Activated naive CD4-positive, alpha-beta T cell (primary cell): ENCODE data around the gene SERP2.

Experiments
- DNase-seq, 4 experiments: peaks; one replicate each; lab custom pipeline; 2025; lab: John Stamatoyannopoulos, UW

The SERP2 gene

DNA sequence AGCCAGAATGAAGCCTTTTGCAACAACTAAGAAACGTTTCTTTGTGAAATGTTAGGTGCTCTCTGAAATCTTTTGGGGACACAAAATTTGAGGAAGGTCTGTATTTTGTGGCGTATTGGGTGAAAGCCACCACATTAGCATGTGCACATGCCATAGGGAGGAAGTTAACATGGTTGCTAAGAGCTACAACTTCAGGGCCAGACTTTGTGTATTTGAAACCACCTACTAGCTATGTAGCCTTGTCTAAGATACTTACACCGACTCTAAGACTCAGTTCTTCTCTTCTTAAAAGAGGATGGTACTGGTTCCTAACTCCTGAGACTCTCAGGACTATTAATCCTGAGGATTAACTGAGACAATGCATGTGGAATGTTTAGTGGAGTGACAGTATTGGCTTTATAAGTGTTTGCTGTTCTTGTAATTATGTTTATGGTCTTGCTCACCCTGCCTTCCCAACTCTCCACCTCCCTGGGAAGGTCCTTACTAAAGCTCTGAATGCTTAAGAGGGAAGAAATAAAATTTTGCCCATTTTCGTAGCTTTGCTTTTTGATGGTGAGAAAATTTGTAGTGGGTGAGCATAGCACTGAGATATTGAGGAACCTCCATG, 15.5 kb downstream of the SERP2 start:
- DNase-seq, result no peak

DNA sequence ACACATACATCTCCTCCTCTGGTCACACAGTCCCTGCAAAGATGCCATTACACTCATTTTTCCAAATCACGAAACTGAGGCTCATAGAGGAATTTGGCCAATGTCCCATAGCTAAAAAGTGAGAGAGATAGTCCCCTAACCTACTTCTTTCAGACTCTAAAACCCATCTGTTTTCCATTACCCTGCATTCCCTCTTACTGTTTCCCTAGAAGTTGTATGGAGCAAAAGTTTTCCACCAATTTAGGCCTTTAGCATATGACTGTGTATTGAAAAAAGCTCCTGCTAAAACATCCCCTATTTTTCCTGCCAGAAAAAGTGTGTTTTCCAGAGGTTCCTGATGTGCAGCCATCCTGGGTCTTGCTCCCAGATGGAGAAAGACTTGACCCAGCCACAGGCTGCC, 16.3 kb downstream of the SERP2 start:
- no peak for DNase-seq

DNA sequence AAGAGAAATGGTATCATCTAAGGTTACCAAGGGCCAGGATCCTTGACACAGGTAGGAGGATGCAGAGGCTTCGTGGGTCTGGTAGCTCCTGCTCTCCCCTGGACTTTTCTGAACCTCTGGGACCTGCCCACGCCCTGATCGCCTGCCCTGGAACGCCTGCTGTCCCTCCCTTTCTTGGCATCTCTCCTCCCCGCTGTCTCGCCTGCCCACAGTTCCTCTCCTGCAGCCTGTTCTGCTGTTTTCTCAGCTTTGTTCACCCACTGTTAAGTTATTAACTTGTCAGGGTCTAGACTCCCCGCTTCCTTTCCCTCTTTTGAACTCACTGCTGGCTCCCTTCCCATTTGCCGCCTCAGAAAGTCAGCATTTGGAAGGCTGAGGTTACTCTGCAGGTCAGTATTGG, 19.8 kb downstream of the SERP2 start:
- no peak for DNase-seq

DNA sequence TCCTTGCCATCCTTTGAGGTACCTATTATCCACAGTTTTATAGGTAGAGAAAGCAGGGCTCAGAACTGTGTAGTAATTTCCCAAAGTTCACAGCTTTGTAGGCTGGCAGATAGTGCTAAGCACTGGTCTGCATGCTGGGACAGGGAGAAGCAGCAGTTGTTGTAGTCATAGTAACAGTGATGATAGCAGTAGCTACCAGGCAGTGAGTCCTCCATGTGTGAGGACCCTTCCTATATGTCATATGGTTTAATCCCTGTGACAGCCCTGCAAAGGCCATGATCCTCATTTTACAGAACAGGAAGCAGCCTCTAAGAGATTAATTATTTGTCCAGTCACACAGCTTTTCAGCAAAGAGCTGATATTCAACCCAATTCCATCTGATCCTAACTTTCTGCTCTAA, 21.0 kb downstream of the SERP2 start:
- no peak for DNase-seq

DNA sequence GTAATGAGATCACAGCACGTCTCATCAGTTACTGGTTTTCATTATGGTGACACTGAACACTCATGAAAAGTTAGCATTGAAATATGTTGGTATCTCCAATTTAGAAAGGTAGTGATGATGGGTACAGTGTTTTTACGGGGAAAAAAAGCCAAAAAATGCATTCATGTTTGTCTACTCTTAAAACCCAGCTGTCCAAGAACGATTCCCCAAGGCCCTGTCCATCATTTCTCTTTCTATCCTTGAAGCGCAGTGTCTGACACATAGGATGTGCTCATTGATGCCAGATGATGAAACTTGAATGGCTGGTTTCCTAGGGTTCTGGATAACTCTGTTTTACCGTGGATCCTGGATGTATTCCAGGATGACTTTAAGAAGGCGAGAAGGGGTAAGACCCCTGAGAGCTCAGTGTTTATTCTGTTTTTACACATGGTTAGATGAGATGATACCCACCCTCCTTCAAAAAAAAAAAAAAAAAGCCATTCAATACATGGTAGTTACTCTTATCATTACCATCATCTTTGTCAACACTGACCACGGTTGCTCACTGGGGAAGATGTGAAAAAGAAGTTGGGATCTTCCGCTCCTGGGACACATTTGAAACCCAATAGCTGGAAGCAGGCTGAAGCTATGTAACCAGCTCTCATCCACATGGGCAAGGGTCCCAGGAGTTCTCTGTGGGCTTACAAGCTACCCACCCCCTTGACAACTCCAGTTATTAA, 22.5 kb downstream of the SERP2 start:
- no peak for DNase-seq

DNA sequence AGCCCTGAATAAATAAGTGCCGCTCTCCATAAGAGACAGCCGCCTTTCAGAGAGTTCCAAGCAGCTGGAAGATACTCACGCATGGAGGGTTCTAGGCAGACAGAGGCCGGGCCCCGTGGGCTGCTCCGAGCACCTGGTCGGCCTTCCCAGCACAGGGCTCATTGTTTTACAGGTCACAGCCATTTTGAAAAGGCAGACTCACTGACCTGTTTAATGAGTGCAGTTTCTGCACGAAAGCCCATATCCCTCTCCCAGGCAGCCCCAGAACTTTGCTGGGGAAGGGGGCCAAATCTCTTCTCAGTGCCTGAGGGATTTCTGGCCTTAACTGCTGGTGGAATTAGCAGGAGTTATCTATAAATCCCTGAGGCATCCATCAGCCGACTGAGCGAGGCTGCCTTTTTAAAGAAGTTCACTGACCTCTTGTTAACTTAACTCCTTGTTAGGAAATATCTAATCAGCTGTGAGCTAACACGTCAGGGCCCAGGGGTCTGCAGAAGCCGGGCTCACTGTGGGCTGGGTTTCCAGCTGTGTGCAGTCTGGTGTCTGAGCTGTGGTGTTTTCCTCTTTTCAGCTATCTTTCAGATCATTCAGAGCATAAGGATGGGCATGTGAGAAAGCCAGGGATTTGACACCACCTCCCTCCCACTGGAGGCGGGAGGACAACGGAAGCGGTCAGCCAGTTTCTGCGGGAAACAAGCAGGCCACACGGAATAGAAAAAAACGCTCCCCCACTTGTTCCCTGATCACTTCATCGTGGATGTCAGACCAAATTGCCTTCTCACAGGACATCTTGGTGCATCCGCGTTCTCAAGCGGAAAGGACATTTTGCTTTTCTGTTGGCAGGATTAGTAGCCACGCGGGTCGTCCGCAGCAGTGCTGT, 23.3 kb downstream of the SERP2 start:
- no peak for DNase-seq

DNA sequence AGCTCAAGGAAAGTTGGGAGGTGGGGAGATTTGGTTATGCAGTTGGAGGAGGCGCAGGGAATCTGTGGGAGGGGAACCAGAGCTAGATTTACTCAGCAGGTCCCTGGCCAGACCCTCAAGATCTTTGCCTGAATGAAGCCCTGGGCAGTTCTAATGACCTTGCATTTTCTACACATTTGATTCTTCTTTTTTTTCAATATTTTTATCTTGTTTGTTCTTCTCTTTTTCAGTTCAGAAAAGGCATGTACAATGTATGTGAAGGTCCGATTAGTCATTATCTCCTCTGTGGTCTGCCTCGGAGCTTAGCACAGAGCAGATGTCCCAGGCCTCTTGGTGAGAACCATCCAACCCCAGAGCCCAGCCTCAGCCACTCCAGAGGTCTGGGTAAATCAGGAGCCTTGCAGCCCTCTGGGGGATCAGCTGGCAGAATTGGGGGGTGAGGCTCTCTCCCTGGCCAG, 24.2 kb downstream of the SERP2 start:
- no peak for DNase-seq

DNA sequence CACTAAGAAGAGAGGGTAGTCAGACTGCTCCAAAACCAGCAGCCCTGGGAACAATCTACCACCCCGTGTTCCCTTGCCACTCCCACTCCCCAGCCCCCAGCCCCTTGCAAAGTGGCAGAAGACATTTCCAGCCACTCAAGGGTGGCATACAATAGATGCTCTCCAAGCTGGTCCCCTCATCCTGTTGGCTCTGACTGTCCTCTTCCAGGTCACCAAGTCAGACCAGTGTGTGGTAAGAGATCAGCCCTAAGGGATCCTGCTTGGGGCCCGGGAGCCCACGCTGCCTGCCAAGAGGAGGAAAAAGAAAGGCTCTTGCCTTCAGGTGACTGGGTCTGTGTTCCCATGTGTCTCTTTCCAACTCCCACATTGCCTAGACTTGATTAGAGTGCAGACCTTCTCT, 25.0 kb downstream of the SERP2 start:
- DNase-seq, result no peak

DNA sequence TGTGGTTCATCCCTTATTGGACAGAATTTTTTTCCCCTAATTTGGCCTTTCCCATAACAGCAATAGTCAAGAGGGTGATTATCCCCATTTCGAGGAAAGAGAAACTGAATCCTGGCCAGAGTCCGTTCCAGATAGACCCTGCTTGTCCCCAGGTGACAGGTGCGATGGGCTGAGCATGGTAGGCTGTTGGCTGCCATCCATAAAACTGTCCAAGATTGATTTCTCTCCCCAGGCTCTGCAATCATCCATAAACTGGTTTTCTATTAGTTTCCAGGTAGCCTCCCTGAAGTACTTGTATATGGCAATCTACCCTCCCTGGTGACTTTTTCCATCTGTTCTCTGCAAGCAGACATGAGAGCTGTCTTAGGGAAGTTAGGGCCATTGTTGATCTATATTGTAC, 25.4 kb downstream of the SERP2 start:
- no peak for DNase-seq

DNA sequence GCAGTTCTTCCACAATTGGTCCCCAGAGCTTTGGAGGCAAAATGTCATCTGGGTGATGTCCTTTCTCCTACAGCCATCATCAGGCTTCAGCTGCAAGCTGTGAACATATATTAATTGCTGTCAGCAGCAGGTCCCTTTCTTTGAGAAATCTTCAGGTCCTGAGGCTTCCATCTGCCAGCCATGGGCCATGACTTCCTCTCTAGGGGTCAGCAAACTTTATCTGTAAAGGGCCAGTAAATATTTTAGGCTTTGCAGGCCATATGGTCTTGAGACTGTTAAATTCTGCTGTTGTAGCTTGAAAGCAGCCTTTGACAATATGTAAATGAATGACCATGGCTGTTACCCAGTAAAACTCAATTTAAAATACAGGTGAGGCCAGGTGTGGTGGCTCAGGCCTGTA, 27.1 kb downstream of the SERP2 start:
- no peak for DNase-seq

DNA sequence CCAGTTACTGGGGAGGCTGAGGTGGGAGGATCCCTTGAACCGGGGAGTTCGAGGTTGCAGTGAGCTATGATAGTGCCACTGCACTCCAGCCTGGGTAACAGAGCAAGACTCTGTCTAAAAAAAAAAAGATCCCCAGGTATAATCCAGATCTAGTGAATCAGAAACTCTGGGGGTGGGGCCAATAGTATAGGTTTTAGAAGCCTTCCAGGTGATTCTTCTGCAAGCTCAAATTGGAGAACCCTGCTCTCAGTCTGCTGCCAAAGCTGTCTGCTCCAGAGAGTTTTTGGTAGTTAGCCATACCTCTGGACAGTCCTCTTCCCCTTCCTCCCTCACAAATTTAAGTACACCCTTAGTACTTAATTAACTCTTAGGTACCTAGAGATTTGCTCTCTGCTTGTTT, 28.0 kb downstream of the SERP2 start:
- no peak for DNase-seq

DNA sequence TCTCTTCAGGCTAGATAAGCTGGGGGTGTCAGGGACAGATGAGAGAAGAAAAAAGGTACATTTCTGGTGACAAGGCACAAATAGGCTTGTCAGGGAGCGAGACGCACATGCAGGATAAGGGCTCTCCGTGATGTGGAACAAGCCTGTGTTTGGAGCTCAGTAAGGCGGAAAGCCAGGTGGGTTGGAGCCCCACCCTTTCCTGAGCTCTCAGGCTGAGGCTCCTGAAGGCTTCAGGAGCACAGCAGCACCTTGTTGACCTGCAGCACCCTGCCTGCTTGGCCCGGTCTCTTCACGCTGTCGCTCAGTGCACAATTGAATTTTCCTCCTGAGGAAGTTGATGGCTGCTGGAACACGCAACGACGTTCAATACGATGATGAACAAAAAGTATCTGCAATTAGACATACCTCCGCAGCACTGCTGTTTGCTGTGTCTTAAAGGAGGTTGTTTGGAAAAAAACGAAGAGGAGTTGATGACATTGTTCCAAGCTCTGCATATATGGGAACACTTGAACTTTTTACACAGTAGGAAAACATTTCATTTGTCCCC, 29.3 kb downstream of the SERP2 start:
- DNase-seq, result no peak

DNA sequence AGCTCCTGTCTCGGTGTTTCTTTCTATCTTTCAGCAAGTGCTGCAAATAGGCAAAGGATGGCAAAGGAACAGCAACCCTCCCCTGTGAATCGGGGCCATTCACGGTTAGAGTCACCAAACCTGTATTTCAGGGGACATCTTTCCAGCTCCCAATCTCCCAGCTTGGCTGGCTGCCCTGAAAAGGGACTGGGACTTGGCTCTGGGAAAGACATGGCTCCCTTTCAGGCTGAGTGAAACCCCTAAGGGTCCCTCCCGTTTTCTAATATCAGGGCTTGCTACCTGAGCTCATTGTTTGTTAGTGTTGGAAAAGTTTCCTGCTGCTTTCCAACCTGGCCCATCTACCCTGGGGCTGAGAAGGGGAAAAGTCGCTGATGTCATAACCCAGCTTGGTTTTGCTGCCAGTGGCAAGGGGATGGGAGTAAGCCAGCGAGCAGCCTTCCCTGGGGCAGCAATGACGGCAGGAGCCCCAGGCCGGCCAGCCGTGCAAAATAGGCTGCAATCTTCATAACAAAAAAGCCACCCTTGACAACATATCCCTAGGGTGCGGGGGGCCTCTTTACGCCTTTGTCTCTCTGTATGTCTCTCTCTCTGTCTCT, 29.9 kb downstream of the SERP2 start:
- no peak for DNase-seq

DNA sequence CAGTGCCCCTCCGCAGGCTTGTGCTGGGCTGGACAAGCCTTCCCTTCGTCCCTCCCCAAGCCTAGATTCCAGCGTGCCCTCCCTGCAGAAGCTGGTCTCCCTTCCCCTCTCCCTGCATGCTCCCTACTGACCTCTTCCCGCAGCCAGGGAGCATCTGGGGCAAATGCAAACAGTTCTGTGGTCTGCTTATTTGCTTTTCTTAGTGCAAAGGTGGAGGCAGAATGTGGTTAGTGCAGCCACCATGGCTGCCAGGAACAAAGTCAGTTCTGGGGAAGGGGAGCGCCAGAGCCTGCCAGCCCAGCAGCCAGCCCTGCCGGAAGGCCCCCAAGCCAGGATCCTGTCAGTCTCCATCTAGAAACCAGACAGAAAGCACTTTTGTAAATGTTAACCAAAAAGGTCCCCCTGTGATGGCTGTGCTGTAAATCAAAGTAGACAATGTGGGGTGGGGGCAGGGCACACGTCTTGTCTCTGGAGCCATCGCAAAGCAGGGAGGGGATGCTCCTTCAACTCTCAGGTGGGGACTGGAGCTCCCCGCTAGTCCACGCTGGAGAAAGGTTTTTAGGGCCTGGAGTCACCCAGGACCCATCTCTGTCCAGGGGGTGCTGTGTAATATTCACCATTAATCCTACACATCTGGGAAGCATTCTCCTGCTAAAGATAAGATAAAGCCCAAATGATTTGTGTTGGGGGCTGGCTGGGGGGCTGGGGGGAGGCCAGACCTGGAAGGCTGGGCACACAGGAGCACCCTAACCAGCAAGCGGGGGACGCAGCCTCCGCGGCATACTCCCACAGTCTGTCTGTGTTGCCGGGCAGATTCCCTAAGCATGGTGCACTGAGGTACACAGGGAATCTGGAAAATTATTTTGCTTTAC, 30.9 kb downstream of the SERP2 start:
- no peak for DNase-seq

DNA sequence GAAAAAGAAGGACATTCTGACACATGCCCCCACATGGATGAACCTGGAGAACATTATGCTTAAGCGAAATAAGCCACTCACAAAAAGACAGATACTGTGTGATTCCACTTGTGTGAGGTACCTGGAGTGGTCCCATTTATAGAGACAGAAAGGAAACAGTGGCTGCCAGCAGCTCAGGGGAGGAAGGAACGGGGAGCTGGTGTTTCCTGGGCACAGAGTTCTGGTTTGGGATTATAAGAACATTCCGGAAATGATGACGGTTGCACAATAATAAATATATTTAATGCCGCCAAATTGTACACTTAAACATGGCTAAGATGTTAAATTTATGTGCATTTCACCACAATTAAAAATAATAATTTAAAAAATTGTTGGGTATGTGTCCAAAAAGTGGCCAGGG, 33.0 kb downstream of the SERP2 start:
- no peak for DNase-seq

DNA sequence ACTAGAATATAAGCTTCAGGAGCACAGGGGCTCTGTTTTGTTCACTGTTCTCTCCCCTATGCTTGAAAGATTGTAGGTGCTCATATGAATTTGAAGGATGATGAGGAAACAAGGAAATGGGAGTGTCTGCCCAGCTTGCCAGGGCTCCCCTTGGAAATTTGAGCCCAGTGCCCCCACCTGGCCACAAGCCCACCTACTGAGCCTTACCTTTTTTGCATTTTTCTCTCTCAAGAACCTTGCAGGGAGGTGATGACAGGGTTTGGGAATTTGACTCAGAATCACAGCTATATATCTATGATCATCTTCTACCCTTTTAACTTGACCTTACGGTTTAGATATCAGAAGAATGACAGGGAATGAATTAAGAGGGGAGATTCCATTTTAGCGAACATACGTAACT, 33.8 kb downstream of the SERP2 start:
- no peak for DNase-seq

DNA sequence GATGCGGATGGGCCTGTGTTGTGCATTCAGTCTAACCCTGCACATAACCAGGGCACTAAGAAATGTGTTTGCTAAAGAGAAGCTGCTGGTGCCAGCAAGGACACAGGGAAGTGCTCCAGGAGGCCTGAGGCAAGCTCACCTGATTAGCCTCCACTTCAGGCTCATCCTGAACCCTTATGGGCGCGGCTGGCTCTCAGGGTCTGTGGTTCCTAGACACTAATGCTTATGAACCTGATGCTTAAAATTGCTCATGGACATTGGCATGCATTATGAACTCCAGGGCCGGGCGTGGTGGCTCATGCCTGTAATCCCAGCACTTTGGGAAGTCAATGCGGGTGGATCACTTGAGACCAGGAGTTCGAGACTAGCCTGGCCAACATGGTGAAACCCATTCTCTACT, 34.3 kb downstream of the SERP2 start:
- no peak for DNase-seq

DNA sequence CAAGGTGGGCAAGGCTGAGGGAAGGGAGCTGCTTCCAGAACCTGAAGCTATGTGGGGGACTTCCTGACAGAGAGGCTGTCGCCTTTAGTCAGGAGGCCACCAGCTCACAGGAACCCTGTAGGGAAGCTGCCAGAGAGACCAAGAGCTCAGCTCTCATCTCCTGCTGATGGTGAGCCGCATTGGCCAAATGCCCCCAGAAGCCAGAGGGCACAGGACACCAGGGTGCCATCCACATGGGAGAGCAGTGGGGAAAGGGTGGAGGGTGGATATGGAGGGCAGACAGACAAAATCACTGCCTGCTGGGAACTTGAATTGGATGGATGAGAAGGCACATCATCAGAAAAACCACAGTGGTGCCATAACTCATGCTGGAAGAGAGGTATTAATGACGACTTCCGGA, 36.0 kb downstream of the SERP2 start:
- DNase-seq, result no peak

DNA sequence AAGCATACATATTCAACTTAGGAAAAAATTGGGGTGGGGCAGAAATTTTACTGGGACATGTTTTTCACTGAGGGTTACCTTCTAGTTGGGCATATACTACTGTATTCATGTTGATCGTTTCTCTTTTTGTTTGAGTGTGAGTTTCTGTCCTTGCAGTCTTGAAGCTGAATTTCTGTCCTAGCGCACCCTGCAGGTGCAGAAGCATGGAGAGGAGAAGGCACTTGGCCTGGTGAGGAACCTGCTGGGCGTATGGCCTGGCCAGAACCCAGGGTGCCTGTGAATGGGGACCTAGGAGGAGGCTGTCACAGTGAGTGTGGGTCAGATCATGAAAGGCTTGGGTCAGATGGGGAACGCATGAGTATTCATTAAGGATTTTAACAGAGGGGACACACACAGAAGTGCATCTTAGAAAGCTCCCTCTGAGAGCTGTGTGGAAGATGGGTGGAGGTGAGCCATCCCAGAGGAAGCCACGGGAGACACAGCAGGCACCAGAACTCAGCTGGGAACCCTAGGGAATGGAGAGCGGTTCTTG, 36.8 kb downstream of the SERP2 start:
- DNase-seq, result no peak

DNA sequence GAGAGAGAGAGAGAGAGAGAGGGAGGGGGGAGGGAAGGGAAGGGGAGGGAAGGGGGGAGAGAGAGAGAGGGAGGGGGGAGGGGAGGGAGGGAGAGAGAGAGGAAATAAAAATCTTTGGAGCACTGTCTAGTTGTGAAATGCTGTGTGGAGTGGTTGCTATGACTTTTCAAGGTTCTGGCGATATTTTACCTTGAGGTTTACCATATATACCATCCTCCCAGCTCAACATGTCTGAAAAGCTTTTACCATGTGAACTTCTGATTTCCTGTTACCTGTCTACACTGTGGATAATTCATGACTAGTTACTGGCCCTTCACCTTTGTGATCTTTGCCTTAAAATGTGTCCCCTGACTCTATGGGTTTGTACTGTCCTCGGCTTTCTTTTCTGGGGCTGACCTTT, 38.2 kb downstream of the SERP2 start:
- DNase-seq, result no peak

DNA sequence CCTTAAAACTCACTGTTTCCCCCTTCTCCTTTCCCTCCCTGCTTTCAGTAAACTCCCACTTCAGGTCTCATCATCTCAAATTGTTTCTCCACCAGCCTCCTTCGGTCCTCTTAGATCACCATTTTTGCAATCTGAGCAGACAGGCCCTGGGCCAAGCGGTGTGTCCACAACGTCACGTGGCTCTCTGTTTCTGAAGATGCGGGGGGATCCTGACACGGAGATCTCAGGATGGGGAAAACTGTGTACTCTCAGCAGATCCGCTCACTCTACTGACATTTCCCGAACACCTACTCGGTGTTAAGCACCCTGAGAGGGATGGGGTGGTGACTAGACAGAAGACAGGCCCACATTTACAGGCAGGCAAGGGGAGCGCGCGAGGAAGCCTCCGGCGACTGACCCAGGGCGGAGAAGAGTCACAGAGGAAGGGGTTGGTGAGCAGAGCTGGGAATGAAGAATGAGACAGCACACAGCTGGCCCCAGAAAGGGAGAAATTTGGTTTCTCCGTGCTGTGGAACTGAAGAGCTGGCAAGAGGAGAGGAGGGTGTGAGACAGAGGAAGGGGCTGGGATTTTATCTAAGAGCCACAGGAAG, 38.8 kb downstream of the SERP2 start:
- DNase-seq, result no peak
